ENCODE results near the gene BSND. TPM values are rescaled to one million over a fixed set of nuclear protein-coding genes. Genes with fewer than 3 reads are reported as not detected.

BSND gene
- total RNA-seq, 3 donors from 2014 or later: not detected

GRCh38 chr1:55053265-55053954 is 54.7 kb downstream of the BSND start:
- Histone ChIP-seq H3K36me3 (ENCODE audit: low read depth) (no peaks in the 10 kb centered on the region), H3K9me3 (no peaks in the 10 kb centered on the region), H3K4me1 (ENCODE audit: low read depth) (no peaks in the 10 kb centered on the region), H3K4me3 (no peak overlapping the region)
- intact Hi-C loops (cut with DNase I, micrococcal nuclease): no loop called here
- TF ChIP-seq CTCF (IDR thresholded peaks at IDR 0.05): no peak
- ATAC-seq (no peak), DNase-seq (no peak)

GRCh38 chr1:55054396-55054795 is 55.7 kb downstream of the BSND start:
- intact Hi-C loops (cut with DNase I, micrococcal nuclease): no loop called here
- Histone ChIP-seq H3K9me3 (no peaks in the 10 kb centered on the region), H3K4me1 (ENCODE audit: low read depth) (no peaks in the 10 kb centered on the region), H3K4me3 (no peak overlapping the region), H3K36me3 (ENCODE audit: low read depth) (no peaks in the 10 kb centered on the region)
- no peak for DNase-seq
- no peak for ATAC-seq
- no peak for TF ChIP-seq CTCF (IDR thresholded peaks at IDR 0.05)

GRCh38 chr1:55055084-55055882 is 56.5 kb downstream of the BSND start:
- no peak for ATAC-seq
- Histone ChIP-seq H3K4me1 (ENCODE audit: low read depth) (no peaks in the 10 kb centered on the region), H3K36me3 (ENCODE audit: low read depth) (no peaks in the 10 kb centered on the region), H3K4me3 (no peak overlapping the region), H3K9me3 (no peaks in the 10 kb centered on the region)
- intact Hi-C loops (cut with DNase I, micrococcal nuclease): no loop called here
- DNase-seq: no peak
- TF ChIP-seq CTCF (IDR thresholded peaks at IDR 0.05): no peak

GRCh38 chr1:55055951-55056631 is 57.4 kb downstream of the BSND start:
- DNase-seq: no peak

GRCh38 chr1:55056632-55056992 is 57.9 kb downstream of the BSND start:
- ATAC-seq: no peak
- Histone ChIP-seq H3K9me3 (no peaks in the 10 kb centered on the region), H3K4me1 (ENCODE audit: low read depth) (no peaks in the 10 kb centered on the region), H3K36me3 (ENCODE audit: low read depth) (no peaks in the 10 kb centered on the region), H3K4me3 (no peak overlapping the region)
- intact Hi-C loops (cut with DNase I, micrococcal nuclease): no loop called here
- DNase-seq: no peak
- TF ChIP-seq CTCF (IDR thresholded peaks at IDR 0.05): no peak

More at GRCh38 chr1:55055951-55056631, 57.4 kb downstream of the BSND start:
- no peak overlapping the region for H3K4me3 ChIP-seq
- no peak for TF ChIP-seq CTCF (IDR thresholded peaks at IDR 0.05)
- H3K36me3 ChIP-seq (ENCODE audit: low read depth): no peaks in the 10 kb centered on the region
- no peak for ATAC-seq
- no peaks in the 10 kb centered on the region for H3K9me3 ChIP-seq
- no peaks in the 10 kb centered on the region for H3K4me1 ChIP-seq (ENCODE audit: low read depth)
- intact Hi-C loops (cut with DNase I, micrococcal nuclease): no loop called here
